OCI-LY7 (cell line): ENCODE results near the gene BBLN. TPM values are rescaled to one million over a fixed set of nuclear protein-coding genes. Genes with fewer than 3 reads are reported as not detected.

Source experiments
- BruUV-seq: library from RNA; stranded (reverse); fragments of 400-500 nt; replicated peaks from 2 replicates; lab custom pipeline; 2021; lab: Mats Ljungman, UMichigan
- CTCF ChIA-PET: fragments of 300-600 bp; sonication (Branson Sonifier 250); formaldehyde crosslinking; loops from one replicate; lab custom pipeline; 2022; ENCODE audit warnings: antibody characterized with exemption; ENCODE audit not compliant: unreplicated experiment; lab: Charles Lee
- POLR2A ChIA-PET: fragments of 300-600 bp; sonication (Branson Sonifier 250); formaldehyde crosslinking; loops from one replicate; lab custom pipeline; 2022; ENCODE audit warnings: antibody characterized with exemption; lab: Charles Lee
- DNase-seq: peaks from one replicate; pipeline ENCODE4 v3.0.0-alpha.2; 2015; ENCODE audit warnings: low spot score
- H2AFZ ChIP-seq: fragments of 200-600 bp; sonication (generic), shearing (Covaris generic); 2 replicates; pipeline ENCODE4 v1.6.1; 2014; ENCODE audit warnings: mild to moderate bottlenecking, antibody characterized with exemption, low read length, moderate library complexity
- H3K27ac ChIP-seq: fragments of 200-600 bp; sonication (generic); 2 replicates; pipeline ENCODE4 v1.5.1; 2014; ENCODE audit warnings: mixed run types, low read depth, mild to moderate bottlenecking, moderate library complexity, low read length, inconsistent platforms; ENCODE audit not compliant: poor library complexity, severe bottlenecking
- H3K36me3 ChIP-seq: fragments of 200-600 bp; sonication (generic); 2 replicates; pipeline ENCODE4 v1.6.1; 2014; ENCODE audit warnings: mild to moderate bottlenecking, antibody characterized with exemption, low read length, moderate library complexity, mixed read lengths; ENCODE audit not compliant: insufficient read depth
- H3K4me1 ChIP-seq: fragments of 200-600 bp; sonication (generic); 2 replicates; pipeline ENCODE4 v1.5.1; 2014; ENCODE audit warnings: mild to moderate bottlenecking, low read length; ENCODE audit not compliant: insufficient read depth, poor library complexity, severe bottlenecking
- H3K4me2 ChIP-seq: fragments of 200-600 bp; sonication (generic); 2 replicates; pipeline ENCODE4 v1.6.1; 2014; ENCODE audit warnings: mild to moderate bottlenecking, low read length
- H3K4me3 ChIP-seq: fragments of 200-600 bp; sonication (generic); 2 replicates; pipeline ENCODE4 v1.5.1; 2014; ENCODE audit warnings: mild to moderate bottlenecking, low read depth, low read length; ENCODE audit not compliant: poor library complexity, severe bottlenecking
- H3K79me2 ChIP-seq: fragments of 200-600 bp; sonication (generic); 2 replicates; pipeline ENCODE4 v1.6.1; 2016; ENCODE audit warnings: low read depth, mild to moderate bottlenecking, low read length, moderate library complexity, mixed read lengths; ENCODE audit not compliant: insufficient read depth
- H3K9me2 ChIP-seq: fragments of 200-600 bp; sonication (generic); 2 replicates; pipeline ENCODE4 v1.6.1; 2016; ENCODE audit warnings: mild to moderate bottlenecking, low read length, mixed read lengths; ENCODE audit not compliant: insufficient read depth
- H3K9me3 ChIP-seq: fragments of 200-600 bp; sonication (generic); 2 replicates; pipeline ENCODE4 v1.6.1; 2014; ENCODE audit warnings: mild to moderate bottlenecking, mixed run types, low read length, mixed read lengths
- H4K20me1 ChIP-seq: fragments of 200-600 bp; sonication (generic); 2 replicates; pipeline ENCODE4 v1.6.1; 2014; ENCODE audit warnings: mild to moderate bottlenecking, antibody characterized with exemption, low read length, moderate library complexity, mixed read lengths; ENCODE audit not compliant: insufficient read depth
- EZH2phosphoT487 ChIP-seq: fragments of 200-600 bp; sonication (generic); IDR thresholded peaks from 2 replicates; pipeline ENCODE4 v1.6.1; 2018; ENCODE audit warnings: low read depth, borderline replicate concordance, mild to moderate bottlenecking, mixed run types, antibody characterized with exemption, low read length, moderate library complexity, mixed read lengths
- intact Hi-C: fragments of 100-400 bp; cut with micrococcal nuclease; formaldehyde crosslinking; loops from one replicate; pipeline ENCODE4 v1.10.0; 2022; ENCODE audit not compliant: unreplicated experiment
- total RNA-seq, 2 experiments: library from RNA; depleted of rRNA in 1 of 2; stranded (reverse); fragments of >200 nt in 1 of 2; shearing (Covaris generic) in 1 of 2; gene quantifications; 2 replicates each; pipeline ENCODE4 v1.2.3, GENCODE V29; 2014 to 2022
- TF ChIP-seq, protein P1 (sequence below): fragments of 200-600 bp; sonication (generic); conservative IDR thresholded peaks from 2 replicates; pipeline ENCODE4 v1.5.1; 2014; ENCODE audit warnings: mild to moderate bottlenecking, antibody characterized with exemption, low read length, moderate library complexity, mixed read lengths

The BBLN gene
- total RNA-seq, 2 experiments from 2014 or later: 66.9 to 104 TPM

DNA sequence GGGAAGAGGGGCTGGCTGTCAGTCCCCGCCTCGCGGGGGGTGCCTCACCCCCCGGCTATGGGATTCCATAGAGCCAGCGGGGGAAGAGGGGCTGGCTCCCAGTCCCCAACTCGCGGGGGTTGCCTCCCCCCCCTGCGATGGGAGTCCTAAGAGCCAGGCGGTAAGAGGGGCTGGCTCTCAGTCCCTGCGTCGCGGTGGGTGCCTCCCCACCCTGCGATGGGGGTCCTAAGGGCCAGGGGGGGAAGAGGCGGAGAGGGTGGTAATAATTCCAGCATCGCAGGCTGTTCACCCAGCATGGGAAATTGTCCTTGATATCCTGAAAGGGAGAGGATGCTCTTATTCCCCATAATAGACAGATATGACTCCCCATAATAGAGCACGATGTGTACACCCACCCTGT is 20.4 kb upstream of the BBLN start:
- intact Hi-C loops: no loop called here
- H3K4me3 ChIP-seq: no peak overlapping the region
- H3K27ac ChIP-seq: no peak overlapping the region
- no peak overlapping the region for H2AFZ ChIP-seq
- no peaks in the 10 kb centered on the region for H3K79me2 ChIP-seq
- no TSS peak for BruUV-seq
- no peaks in the 10 kb centered on the region for H3K4me1 ChIP-seq
- DNase-seq: no peak
- no peaks in the 10 kb centered on the region for H4K20me1 ChIP-seq
- no peaks in the 10 kb centered on the region for H3K36me3 ChIP-seq
- ChIA-PET POLR2A (no interaction called here), CTCF (no interaction called here)
- TF ChIP-seq, protein P1, sequence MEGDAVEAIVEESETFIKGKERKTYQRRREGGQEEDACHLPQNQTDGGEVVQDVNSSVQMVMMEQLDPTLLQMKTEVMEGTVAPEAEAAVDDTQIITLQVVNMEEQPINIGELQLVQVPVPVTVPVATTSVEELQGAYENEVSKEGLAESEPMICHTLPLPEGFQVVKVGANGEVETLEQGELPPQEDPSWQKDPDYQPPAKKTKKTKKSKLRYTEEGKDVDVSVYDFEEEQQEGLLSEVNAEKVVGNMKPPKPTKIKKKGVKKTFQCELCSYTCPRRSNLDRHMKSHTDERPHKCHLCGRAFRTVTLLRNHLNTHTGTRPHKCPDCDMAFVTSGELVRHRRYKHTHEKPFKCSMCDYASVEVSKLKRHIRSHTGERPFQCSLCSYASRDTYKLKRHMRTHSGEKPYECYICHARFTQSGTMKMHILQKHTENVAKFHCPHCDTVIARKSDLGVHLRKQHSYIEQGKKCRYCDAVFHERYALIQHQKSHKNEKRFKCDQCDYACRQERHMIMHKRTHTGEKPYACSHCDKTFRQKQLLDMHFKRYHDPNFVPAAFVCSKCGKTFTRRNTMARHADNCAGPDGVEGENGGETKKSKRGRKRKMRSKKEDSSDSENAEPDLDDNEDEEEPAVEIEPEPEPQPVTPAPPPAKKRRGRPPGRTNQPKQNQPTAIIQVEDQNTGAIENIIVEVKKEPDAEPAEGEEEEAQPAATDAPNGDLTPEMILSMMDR: no peak
- TF ChIP-seq EZH2phosphoT487: no peak
- H3K9me3 ChIP-seq: no peaks in the 10 kb centered on the region
- no peaks in the 10 kb centered on the region for H3K9me2 ChIP-seq
- H3K4me2 ChIP-seq: no peak overlapping the region

DNA sequence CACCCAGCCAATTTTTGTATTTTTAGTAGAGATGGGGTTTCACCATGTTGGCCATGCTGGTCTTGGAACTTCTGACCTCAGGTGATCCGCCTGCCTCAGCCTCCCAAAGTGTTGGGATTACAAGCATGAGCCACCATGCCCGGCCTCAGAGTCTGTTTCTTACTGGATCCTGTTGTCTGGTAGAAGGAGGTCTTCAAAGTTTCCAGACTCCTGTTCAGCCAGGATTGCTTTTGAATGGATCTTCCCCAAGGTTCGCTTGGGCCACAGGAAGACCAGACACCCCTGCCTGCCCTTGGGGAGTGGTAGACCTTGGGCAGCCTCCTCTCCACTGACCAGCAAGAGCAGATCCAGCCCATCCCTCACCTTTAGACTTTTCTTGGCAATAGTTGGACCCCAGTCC is 18.5 kb upstream of the BBLN start:
- Histone ChIP-seq H3K9me3 (no peaks in the 10 kb centered on the region), H3K79me2 (no peaks in the 10 kb centered on the region), H3K4me3 (no peak overlapping the region), H3K4me1 (no peaks in the 10 kb centered on the region), H2AFZ (no peak overlapping the region), H3K9me2 (no peaks in the 10 kb centered on the region), H4K20me1 (no peaks in the 10 kb centered on the region), H3K36me3 (no peaks in the 10 kb centered on the region), H3K27ac (no peak overlapping the region), H3K4me2 (no peak overlapping the region)
- ChIA-PET CTCF (interaction anchor here (1.1 kb wide), 1 partner anchor 15 kb away, joined by 3 read pairs; no protein-coding TSS in a partner anchor), POLR2A (interaction anchor here (0.5 to 0.9 kb wide), 2 partner anchors 18 to 300 kb away, joined by 3 to 5 read pairs; partner anchors contain the start of gene BBLN)
- TF ChIP-seq, protein P1: no peak
- no peak for TF ChIP-seq EZH2phosphoT487
- intact Hi-C loops: no loop called here
- no peak for DNase-seq
- BruUV-seq: no TSS peak

DNA sequence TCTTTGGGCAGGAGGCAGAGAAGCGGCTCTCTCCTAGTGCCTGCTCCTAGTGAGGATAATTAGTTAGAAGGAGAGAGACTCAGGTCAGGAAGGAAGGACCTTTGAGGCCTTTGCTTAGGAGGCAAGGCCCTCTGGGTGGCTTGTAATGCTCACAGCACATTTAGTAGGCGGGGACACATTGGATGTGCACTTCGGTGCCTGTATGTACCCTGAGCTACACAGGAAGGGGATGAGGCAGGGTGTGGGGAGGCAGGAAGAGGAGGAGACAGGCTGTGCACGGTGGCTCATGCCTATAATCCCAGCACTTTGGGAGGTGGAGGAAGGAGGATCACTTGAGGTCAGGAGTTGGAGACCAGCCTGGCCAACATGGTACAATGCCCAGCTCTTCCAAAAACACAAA is 18.0 kb upstream of the BBLN start:
- DNase-seq: no peak
- ChIA-PET CTCF (interaction anchor here (1.1 kb wide), 1 partner anchor 16 kb away, joined by 3 read pairs; no protein-coding TSS in a partner anchor), POLR2A (interaction anchor here (0.5 to 0.9 kb wide), 4 partner anchors 18 to 299 kb away, joined by 3 to 5 read pairs (median 4); partner anchors contain the start of gene BBLN)
- TF ChIP-seq EZH2phosphoT487: no peak
- TF ChIP-seq, protein P1: no peak
- Histone ChIP-seq H3K4me1 (no peaks in the 10 kb centered on the region), H3K27ac (no peak overlapping the region), H4K20me1 (no peaks in the 10 kb centered on the region), H3K79me2 (no peaks in the 10 kb centered on the region), H2AFZ (no peak overlapping the region), H3K9me2 (no peaks in the 10 kb centered on the region), H3K9me3 (no peaks in the 10 kb centered on the region), H3K36me3 (no peaks in the 10 kb centered on the region), H3K4me2 (no peak overlapping the region), H3K4me3 (no peak overlapping the region)
- intact Hi-C loops: no loop called here
- no TSS peak for BruUV-seq
